NCI-H446 treated with DMSO at 0.1 percent for 48 hours (cell line): Measurements from ENCODE around the gene MOK.
A peak's percentile ranks its signal among the peaks of the same experiment; 100 is the strongest.
"Not testable (repeated sequence)": the region's sequence is repeated elsewhere in the genome, so short reads cannot be mapped to it uniquely, and the experiment has no call there.

Experiments
- DNase-seq: peaks from one replicate; lab custom pipeline; 2025; lab: John Stamatoyannopoulos, UW

MOK gene

GRCh38 chr14:102304611-102305506 is at the start of gene MOK:
Gene MOK, minus strand, starts transcription at chr14:102305164. Its CDS starts 196 bp downstream, at chr14:102304968.
- peak; percentile 92 for DNase-seq

GRCh38 chr14:102353126-102353619 is 48.2 kb upstream of the MOK start:
- no peak for DNase-seq

- no peak for DNase-seq
These were observed 47.2 kb upstream of the MOK start for GRCh38 chr14:102352213-102352612.

GRCh38 chr14:102351593-102351992 is 46.6 kb upstream of the MOK start:
- DNase-seq: not testable (repeated sequence)

- DNase-seq: no peak
These were observed 46.1 kb upstream of the MOK start for GRCh38 chr14:102351023-102351422.

- DNase-seq: no peak
These were observed 43.4 kb upstream of the MOK start for GRCh38 chr14:102348376-102348775.

GRCh38 chr14:102346645-102347044 is 41.7 kb upstream of the MOK start:
- DNase-seq: no peak

GRCh38 chr14:102345232-102345631 is 40.3 kb upstream of the MOK start:
- no peak for DNase-seq

GRCh38 chr14:102344485-102344884 is 39.5 kb upstream of the MOK start:
- DNase-seq: no peak

- no peak for DNase-seq
These were observed 39.1 kb upstream of the MOK start for GRCh38 chr14:102344084-102344483.

- DNase-seq: no peak
These were observed 37.3 kb upstream of the MOK start for GRCh38 chr14:102342238-102342637.

- no peak for DNase-seq
These were observed 36.6 kb upstream of the MOK start for GRCh38 chr14:102341566-102341965.

GRCh38 chr14:102338724-102339123 is 33.8 kb upstream of the MOK start:
- DNase-seq: no peak

- no peak for DNase-seq
These were observed 30.2 kb upstream of the MOK start for GRCh38 chr14:102335163-102335562.

- no peak for DNase-seq
These were observed 29.1 kb upstream of the MOK start for GRCh38 chr14:102333795-102334705.

GRCh38 chr14:102333390-102333789 is 28.4 kb upstream of the MOK start:
- DNase-seq: no peak

- DNase-seq: no peak
These were observed 25.8 kb upstream of the MOK start for GRCh38 chr14:102330806-102331205.

- not testable (repeated sequence) for DNase-seq
These were observed 24.4 kb upstream of the MOK start for GRCh38 chr14:102329381-102329780.

- no peak for DNase-seq
These were observed 21.6 kb upstream of the MOK start for GRCh38 chr14:102326583-102326982.

GRCh38 chr14:102325791-102326345 is 20.9 kb upstream of the MOK start:
- no peak for DNase-seq

- DNase-seq: peak; percentile 39
These were observed 18.1 kb upstream of the MOK start for GRCh38 chr14:102323102-102323501.
